ENCODE results near the gene CEP70. TPM values are rescaled to one million over a fixed set of nuclear protein-coding genes. Genes with fewer than 3 reads are reported as not detected.
"Not testable (repeated sequence)": the region's sequence is repeated elsewhere in the genome, so short reads cannot be mapped to it uniquely, and the experiment has no call there.

CEP70 gene
- total RNA-seq, 1 donor from 2014 or later = 6.5 TPM

GRCh38 chr3:138600100-138600745 lies 6.2 kb upstream of the CEP70 start:
- H3K4me1 Mint-ChIP-seq (ENCODE audit: low read depth, unreplicated experiment) = peaks cover 3% of the 10 kb centered on the region
- no peak overlapping the region for H3K27ac Mint-ChIP-seq (ENCODE audit: unreplicated experiment)
- DNase-seq (ENCODE audit: low read depth) (no peak), FAIRE-seq (peak; percentile 13)
- H3K27me3 ChIP-seq (ENCODE audit: insufficient read depth, low read length) = no peaks in the 10 kb centered on the region
- TF ChIP-seq, protein P1, sequence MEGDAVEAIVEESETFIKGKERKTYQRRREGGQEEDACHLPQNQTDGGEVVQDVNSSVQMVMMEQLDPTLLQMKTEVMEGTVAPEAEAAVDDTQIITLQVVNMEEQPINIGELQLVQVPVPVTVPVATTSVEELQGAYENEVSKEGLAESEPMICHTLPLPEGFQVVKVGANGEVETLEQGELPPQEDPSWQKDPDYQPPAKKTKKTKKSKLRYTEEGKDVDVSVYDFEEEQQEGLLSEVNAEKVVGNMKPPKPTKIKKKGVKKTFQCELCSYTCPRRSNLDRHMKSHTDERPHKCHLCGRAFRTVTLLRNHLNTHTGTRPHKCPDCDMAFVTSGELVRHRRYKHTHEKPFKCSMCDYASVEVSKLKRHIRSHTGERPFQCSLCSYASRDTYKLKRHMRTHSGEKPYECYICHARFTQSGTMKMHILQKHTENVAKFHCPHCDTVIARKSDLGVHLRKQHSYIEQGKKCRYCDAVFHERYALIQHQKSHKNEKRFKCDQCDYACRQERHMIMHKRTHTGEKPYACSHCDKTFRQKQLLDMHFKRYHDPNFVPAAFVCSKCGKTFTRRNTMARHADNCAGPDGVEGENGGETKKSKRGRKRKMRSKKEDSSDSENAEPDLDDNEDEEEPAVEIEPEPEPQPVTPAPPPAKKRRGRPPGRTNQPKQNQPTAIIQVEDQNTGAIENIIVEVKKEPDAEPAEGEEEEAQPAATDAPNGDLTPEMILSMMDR (IDR thresholded peaks at IDR 0.05; ENCODE audit: insufficient read depth, low read depth, low read length) = no peak
- no peak for TF ChIP-seq EZH2 (IDR thresholded peaks at IDR 0.05; ENCODE audit: insufficient read depth, low read length)
- no peak overlapping the region for H3K4me3 ChIP-seq (ENCODE audit: insufficient read depth, low read depth, low read length)
- H3K36me3 ChIP-seq (ENCODE audit: insufficient read depth, low read length) = no peaks in the 10 kb centered on the region
- no peaks in the 10 kb centered on the region for H3K36me3 Mint-ChIP-seq (ENCODE audit: low read depth, unreplicated experiment)
- no peak overlapping the region for H2AFZ ChIP-seq (ENCODE audit: low read depth, low read length)
- H3K27ac ChIP-seq (ENCODE audit: low read depth, low read length) = no peak overlapping the region
- peaks cover 1% of the 10 kb centered on the region for H3K27me3 Mint-ChIP-seq (ENCODE audit: low read depth, unreplicated experiment)
- H4K20me1 ChIP-seq (ENCODE audit: insufficient read depth, low read length) = no peaks in the 10 kb centered on the region
- H3K4me3 Mint-ChIP-seq (ENCODE audit: unreplicated experiment) = no peak overlapping the region
- H3K9me3 ChIP-seq (ENCODE audit: insufficient read depth, low read depth, low read length) = no peaks in the 10 kb centered on the region
- no peaks in the 10 kb centered on the region for H3K79me2 ChIP-seq (ENCODE audit: insufficient read depth, low read length)
- no peak overlapping the region for H3K9ac ChIP-seq (ENCODE audit: low read length)
- H3K9me3 Mint-ChIP-seq (ENCODE audit: unreplicated experiment) = peaks cover 12% of the 10 kb centered on the region
- no peak overlapping the region for H3K4me2 ChIP-seq (ENCODE audit: low read length)
- H3K4me1 ChIP-seq (ENCODE audit: insufficient read depth, low read length) = no peaks in the 10 kb centered on the region

DNA sequence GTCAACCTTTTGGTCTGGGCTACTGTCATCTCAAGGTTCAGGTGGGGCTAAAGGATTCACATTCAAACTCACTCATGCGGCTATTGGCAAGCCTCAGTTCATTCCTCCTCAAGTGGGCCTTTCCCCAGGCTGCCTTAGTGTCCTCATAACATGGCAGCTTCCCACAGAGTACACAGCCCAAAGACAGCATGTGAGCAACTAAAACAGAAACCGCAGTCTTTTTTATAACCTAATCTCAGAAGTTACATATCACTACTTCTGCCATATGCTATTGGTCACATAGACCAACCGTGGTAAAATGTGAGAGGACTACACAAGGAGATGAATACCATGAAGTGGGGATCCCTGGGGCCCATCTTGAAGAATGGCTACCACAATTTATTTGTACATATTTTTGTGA lies 4.5 kb upstream of the CEP70 start:
- Histone ChIP-seq H4K20me1 (ENCODE audit: insufficient read depth, low read length) (no peaks in the 10 kb centered on the region), H3K4me3 (ENCODE audit: insufficient read depth, low read depth, low read length) (no peak overlapping the region), H3K9ac (ENCODE audit: low read length) (no peak overlapping the region), H3K36me3 (ENCODE audit: insufficient read depth, low read length) (no peaks in the 10 kb centered on the region), H3K79me2 (ENCODE audit: insufficient read depth, low read length) (no peaks in the 10 kb centered on the region), H3K9me3 (ENCODE audit: insufficient read depth, low read depth, low read length) (no peaks in the 10 kb centered on the region), H3K4me1 (ENCODE audit: insufficient read depth, low read length) (peaks cover 3% of the 10 kb centered on the region), H3K4me2 (ENCODE audit: low read length) (no peak overlapping the region), H2AFZ (ENCODE audit: low read depth, low read length) (no peak overlapping the region), H3K27ac (ENCODE audit: low read depth, low read length) (no peak overlapping the region), H3K27me3 (ENCODE audit: insufficient read depth, low read length) (no peaks in the 10 kb centered on the region)
- Mint-ChIP-seq H3K27me3 (ENCODE audit: low read depth, unreplicated experiment) (peaks cover 1% of the 10 kb centered on the region), H3K4me3 (ENCODE audit: unreplicated experiment) (no peak overlapping the region), H3K9me3 (ENCODE audit: unreplicated experiment) (peaks cover 8% of the 10 kb centered on the region), H3K36me3 (ENCODE audit: low read depth, unreplicated experiment) (no peaks in the 10 kb centered on the region), H3K27ac (ENCODE audit: unreplicated experiment) (no peak overlapping the region), H3K4me1 (ENCODE audit: low read depth, unreplicated experiment) (peaks cover 3% of the 10 kb centered on the region)
- TF ChIP-seq EZH2 (IDR thresholded peaks at IDR 0.05; ENCODE audit: insufficient read depth, low read length) = no peak
- TF ChIP-seq, protein P1 (IDR thresholded peaks at IDR 0.05; ENCODE audit: insufficient read depth, low read depth, low read length) = no peak
- FAIRE-seq (no peak), DNase-seq (ENCODE audit: low read depth) (no peak)

- not testable (repeated sequence) for H3K9me3 Mint-ChIP-seq (ENCODE audit: unreplicated experiment); FAIRE-seq; H3K4me1 ChIP-seq (ENCODE audit: insufficient read depth, low read length); H3K9ac ChIP-seq (ENCODE audit: low read length); H3K27me3 Mint-ChIP-seq (ENCODE audit: low read depth, unreplicated experiment); H3K36me3 Mint-ChIP-seq (ENCODE audit: low read depth, unreplicated experiment); H3K9me3 ChIP-seq (ENCODE audit: insufficient read depth, low read depth, low read length); H3K4me3 Mint-ChIP-seq (ENCODE audit: unreplicated experiment); H3K27ac ChIP-seq (ENCODE audit: low read depth, low read length); DNase-seq (ENCODE audit: low read depth); H3K36me3 ChIP-seq (ENCODE audit: insufficient read depth, low read length); H3K4me3 ChIP-seq (ENCODE audit: insufficient read depth, low read depth, low read length); H3K4me2 ChIP-seq (ENCODE audit: low read length); H2AFZ ChIP-seq (ENCODE audit: low read depth, low read length); H3K4me1 Mint-ChIP-seq (ENCODE audit: low read depth, unreplicated experiment); H3K79me2 ChIP-seq (ENCODE audit: insufficient read depth, low read length); H4K20me1 ChIP-seq (ENCODE audit: insufficient read depth, low read length); H3K27me3 ChIP-seq (ENCODE audit: insufficient read depth, low read length)
- peak overlapping the region; percentile 4 for H3K27ac Mint-ChIP-seq (ENCODE audit: unreplicated experiment)
Measured at GRCh38 chr3:138597186-138597976, 3.3 kb upstream of the CEP70 start.
